22Rv1 (cell line): ENCODE data around the gene SLC23A2.

ENCODE experiments used
- ZFX ChIP-seq: fragments of 450-650 bp; IDR thresholded peaks from 2 replicates; pipeline ENCODE4 v1.6.1; 2017; ENCODE audit warnings: antibody characterized with exemption, borderline replicate concordance
- TF ChIP-seq, protein P1 (sequence below): fragments of 450-650 bp; IDR thresholded peaks from 2 replicates; pipeline ENCODE4 v1.5.1; 2017; ENCODE audit warnings: mild to moderate bottlenecking

DNA sequence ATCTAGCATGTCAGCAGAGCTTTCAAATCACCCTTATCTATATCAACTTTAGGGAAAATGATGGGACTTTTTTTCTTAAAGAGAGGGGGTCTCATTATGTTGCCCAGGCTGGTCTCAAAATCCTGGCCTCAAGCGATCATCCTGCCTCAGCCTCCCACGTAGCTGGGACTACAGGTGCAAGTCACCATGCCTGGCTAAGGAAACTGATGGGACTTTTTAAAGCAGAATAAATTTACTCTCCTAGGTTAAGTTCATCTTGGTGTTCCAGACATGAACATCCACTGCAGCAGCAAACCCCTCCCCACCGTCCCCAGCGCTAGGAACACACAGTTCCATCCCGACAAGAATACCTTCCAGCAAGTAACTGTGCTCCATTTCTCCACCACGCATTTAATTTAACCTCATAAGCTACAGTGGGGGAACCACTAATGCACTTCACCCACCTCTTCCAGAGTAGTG, 64.9 kb downstream of the SLC23A2 start:
- TF ChIP-seq, protein P1, sequence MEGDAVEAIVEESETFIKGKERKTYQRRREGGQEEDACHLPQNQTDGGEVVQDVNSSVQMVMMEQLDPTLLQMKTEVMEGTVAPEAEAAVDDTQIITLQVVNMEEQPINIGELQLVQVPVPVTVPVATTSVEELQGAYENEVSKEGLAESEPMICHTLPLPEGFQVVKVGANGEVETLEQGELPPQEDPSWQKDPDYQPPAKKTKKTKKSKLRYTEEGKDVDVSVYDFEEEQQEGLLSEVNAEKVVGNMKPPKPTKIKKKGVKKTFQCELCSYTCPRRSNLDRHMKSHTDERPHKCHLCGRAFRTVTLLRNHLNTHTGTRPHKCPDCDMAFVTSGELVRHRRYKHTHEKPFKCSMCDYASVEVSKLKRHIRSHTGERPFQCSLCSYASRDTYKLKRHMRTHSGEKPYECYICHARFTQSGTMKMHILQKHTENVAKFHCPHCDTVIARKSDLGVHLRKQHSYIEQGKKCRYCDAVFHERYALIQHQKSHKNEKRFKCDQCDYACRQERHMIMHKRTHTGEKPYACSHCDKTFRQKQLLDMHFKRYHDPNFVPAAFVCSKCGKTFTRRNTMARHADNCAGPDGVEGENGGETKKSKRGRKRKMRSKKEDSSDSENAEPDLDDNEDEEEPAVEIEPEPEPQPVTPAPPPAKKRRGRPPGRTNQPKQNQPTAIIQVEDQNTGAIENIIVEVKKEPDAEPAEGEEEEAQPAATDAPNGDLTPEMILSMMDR: no peak
- TF ChIP-seq ZFX: no peak
